GM12878 (cell line): ENCODE results near the gene GPR18.

ENCODE experiments used
- CHD2 ChIP-seq: IDR thresholded peaks from 2 replicates; pipeline ENCODE4 v1.6.1; 2011; ENCODE audit warnings: low read depth, low read length, improper control_type of control experiment, borderline replicate concordance
- NFIC ChIP-seq: IDR thresholded peaks from 2 replicates; pipeline ENCODE4 v1.6.1; 2012; ENCODE audit warnings: low read depth, mild to moderate bottlenecking, inconsistent platforms, low read length, moderate library complexity
- RAD21 ChIP-seq: IDR thresholded peaks from 2 replicates; pipeline ENCODE4 v1.6.1; 2011; ENCODE audit warnings: mild to moderate bottlenecking, low read depth, low read length, moderate library complexity; ENCODE audit not compliant: insufficient read depth
- YY1 ChIP-seq: IDR thresholded peaks from 2 replicates; pipeline ENCODE4 v1.6.1; 2011; ENCODE audit warnings: low read depth, mild to moderate bottlenecking, low read length
- TF ChIP-seq, protein P1 (sequence below): IDR thresholded peaks from 2 replicates; pipeline ENCODE4 v1.6.1; 2012; ENCODE audit warnings: low read depth, low read length, improper control_type of control experiment
- TF ChIP-seq, protein P2 (sequence below), 3 experiments: IDR thresholded peaks in 2 of 3; conservative IDR thresholded peaks in 1 of 3; 2 replicates each; pipeline ENCODE4 v1.5.1; 2011; ENCODE audit warnings: low read depth in 3 of 3, low read length in 3 of 3, mild to moderate bottlenecking in 3 of 3, control low read depth in 2 of 3, moderate library complexity in 2 of 3, inconsistent platforms in 1 of 3, mixed read lengths in 1 of 3; ENCODE audit not compliant: control insufficient read depth in 2 of 3, insufficient read depth in 1 of 3; ENCODE audit errors: extremely low read depth in 1 of 3
- TF ChIP-seq, protein P3 (sequence below): fragments of 450-650 bp; IDR thresholded peaks from 2 replicates; pipeline ENCODE4 v1.6.1; 2017; ENCODE audit warnings: mild to moderate bottlenecking

DNA sequence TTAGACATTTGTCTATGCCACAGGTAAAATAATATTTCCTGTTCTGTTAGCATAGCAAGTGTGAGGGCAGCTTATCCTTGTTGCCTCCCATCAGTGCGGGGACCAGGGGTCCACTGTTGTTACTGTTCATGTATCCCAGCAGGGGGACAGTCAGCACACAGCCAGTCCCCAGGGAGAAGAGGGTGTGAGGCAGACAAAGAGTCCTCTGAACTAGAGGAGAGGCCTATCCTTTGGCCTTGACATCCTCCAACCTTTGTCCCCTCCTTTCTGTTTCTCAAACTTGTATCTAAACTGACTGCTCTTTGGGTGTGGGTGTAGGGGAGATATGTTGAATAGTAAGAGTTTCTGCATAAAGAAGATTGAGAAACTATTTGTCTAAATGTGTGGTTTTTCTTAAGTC is 2.9 kb upstream of the GPR18 start:
- TF ChIP-seq, protein P1, sequence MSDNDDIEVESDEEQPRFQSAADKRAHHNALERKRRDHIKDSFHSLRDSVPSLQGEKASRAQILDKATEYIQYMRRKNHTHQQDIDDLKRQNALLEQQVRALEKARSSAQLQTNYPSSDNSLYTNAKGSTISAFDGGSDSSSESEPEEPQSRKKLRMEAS: no peak
- TF ChIP-seq YY1 (no peak), CHD2 (no peak), RAD21 (no peak), NFIC (no peak)
- TF ChIP-seq, protein P2, sequence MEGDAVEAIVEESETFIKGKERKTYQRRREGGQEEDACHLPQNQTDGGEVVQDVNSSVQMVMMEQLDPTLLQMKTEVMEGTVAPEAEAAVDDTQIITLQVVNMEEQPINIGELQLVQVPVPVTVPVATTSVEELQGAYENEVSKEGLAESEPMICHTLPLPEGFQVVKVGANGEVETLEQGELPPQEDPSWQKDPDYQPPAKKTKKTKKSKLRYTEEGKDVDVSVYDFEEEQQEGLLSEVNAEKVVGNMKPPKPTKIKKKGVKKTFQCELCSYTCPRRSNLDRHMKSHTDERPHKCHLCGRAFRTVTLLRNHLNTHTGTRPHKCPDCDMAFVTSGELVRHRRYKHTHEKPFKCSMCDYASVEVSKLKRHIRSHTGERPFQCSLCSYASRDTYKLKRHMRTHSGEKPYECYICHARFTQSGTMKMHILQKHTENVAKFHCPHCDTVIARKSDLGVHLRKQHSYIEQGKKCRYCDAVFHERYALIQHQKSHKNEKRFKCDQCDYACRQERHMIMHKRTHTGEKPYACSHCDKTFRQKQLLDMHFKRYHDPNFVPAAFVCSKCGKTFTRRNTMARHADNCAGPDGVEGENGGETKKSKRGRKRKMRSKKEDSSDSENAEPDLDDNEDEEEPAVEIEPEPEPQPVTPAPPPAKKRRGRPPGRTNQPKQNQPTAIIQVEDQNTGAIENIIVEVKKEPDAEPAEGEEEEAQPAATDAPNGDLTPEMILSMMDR (IDR thresholded peaks at IDR 0.05 in 2 of 3, conservative IDR thresholded peaks at IDR 0.05 in 1 of 3; ENCODE audit: control insufficient read depth in 2 of 3, extremely low read depth in 1 of 3, insufficient read depth in 1 of 3, low read depth in 3 of 3, low read length in 3 of 3): no peak
- TF ChIP-seq, protein P3, sequence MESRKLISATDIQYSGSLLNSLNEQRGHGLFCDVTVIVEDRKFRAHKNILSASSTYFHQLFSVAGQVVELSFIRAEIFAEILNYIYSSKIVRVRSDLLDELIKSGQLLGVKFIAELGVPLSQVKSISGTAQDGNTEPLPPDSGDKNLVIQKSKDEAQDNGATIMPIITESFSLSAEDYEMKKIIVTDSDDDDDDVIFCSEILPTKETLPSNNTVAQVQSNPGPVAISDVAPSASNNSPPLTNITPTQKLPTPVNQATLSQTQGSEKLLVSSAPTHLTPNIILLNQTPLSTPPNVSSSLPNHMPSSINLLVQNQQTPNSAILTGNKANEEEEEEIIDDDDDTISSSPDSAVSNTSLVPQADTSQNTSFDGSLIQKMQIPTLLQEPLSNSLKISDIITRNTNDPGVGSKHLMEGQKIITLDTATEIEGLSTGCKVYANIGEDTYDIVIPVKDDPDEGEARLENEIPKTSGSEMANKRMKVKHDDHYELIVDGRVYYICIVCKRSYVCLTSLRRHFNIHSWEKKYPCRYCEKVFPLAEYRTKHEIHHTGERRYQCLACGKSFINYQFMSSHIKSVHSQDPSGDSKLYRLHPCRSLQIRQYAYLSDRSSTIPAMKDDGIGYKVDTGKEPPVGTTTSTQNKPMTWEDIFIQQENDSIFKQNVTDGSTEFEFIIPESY: no peak
